ENCODE results near the gene CACNA1S. TPM values are rescaled to one million over a fixed set of nuclear protein-coding genes. Genes with fewer than 3 reads are reported as not detected.
A peak's percentile ranks its signal among the peaks of the same experiment; 100 is the strongest.

The CACNA1S gene
- total RNA-seq, 1 donor from 2014 or later = not detected

DNA sequence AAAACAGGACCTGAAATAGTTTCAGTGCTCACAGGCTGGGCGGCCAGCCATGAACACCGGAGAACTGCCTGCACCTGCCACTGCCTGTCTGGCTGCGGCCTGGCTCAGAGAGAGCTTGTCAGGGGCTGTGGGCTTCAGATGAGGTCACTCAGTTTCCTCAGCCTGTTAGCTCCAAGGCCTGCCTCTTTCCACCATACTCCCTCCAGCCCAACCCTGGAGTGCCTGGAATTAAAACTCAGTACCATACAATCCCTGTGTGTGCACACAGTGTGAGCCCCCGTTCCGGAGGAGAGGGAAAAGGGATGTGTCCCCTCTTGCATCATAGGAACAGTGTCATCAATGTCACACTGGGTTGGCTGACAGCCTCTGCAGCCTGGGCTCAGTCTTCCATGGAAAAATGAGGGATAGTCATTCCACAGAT lies 16.2 kb downstream of the CACNA1S start:
- no peak for DNase-seq (ENCODE audit: low spot score)
- ATAC-seq = no peak

DNA sequence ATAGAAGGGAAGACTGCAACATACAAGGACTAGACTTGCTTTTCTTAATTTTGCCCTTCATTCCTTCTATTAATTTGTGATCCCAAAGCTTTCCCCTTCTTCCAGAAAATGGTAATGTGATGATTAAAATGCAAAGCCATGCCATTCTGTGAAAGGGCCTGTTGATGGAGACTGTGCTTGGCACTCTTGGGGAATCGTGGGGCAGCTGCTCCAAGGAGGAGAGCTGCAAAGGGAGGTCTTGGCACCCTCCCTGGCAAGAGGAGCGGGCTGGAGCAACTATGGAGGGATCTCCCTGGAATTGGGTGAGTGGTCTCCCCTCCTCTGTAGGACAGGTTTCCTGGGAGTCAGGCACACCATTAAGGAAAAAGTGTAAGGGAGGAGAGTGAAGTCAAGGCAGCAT lies 16.6 kb downstream of the CACNA1S start:
- no peak for ATAC-seq
- no peak for DNase-seq (ENCODE audit: low spot score)

DNA sequence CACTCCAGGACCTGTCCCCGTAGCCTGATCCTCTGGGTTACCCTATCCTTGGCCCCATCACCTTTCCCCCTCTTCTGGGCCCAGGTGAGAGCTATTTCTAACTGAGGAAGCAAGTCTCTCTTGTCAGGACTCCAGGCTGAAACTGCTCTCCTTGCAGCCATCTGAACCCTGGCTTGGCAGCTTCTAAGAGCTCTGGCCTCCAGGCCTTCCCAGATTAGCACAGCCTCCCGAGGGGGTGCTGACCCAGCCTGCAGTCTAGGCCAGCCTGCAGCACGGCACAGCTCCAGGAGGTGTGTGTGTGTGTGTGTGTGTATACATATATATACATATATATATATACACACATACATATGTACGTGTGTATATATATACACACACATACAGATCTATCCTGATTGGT lies 17.4 kb downstream of the CACNA1S start:
- no peak for DNase-seq (ENCODE audit: low spot score)
- peak; percentile 26 for ATAC-seq

DNA sequence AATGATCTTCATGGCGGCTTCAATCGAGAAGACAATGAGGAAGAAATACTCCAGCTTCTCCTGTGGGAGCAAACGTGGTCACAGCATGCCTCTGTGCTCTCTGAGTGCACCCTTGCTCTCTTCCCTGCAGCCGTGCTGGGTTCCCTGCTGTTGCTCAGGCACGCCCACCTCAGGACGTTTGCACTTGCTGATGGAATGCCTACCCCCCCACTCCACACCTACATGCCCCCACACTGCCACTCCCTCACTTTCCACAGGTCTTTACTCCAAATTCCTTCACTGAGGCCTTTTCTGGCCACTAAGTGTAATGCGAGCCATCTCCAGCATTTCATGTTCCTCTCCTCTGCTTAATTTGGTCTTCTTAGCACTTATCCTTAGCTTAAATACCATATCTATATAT lies 18.3 kb downstream of the CACNA1S start:
- no peak for ATAC-seq
- DNase-seq (ENCODE audit: low spot score) = no peak

DNA sequence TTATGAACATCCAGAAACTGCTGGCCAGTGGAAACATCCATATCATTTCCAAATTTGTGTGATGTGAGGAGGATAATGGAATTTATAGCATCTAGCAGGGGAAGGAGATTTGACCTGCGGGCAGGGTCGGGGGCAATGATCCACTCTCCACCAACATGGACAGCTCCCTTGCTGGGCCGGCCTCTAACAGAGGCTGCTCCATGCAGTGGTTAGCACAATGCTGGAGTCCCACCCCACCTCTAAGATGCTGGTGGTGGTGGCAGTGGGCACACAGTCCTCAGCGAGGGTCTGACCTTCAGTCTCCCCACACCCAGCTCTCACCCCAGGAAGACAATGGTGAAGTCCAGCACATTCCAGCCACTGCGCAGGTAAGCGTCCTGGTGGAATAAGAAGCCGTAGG lies 18.7 kb downstream of the CACNA1S start:
- ATAC-seq = no peak

DNA sequence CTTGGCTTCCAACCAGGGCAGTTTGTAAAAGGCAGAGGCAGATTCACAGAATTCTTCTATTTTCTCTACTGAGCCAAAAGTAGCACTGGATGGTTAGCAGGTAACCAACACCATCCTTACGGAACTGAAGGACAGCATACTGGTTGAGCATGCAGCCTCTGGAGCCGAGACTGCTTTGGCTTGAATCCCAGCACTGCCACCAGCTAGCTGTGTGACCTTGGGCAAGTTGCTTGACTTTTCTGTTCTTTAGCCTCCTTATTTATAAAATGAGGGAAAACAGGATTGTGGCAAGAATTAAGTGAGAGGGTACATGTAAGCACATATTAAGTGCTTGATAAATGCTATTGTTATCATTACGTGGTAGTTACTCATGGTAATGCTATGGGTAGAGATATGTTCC lies 19.5 kb downstream of the CACNA1S start:
- DNase-seq (ENCODE audit: low spot score) (no peak), ATAC-seq (no peak)

More for the DNA sequence above, 18.7 kb downstream of the CACNA1S start:
- no peak for DNase-seq (ENCODE audit: low spot score)

DNA sequence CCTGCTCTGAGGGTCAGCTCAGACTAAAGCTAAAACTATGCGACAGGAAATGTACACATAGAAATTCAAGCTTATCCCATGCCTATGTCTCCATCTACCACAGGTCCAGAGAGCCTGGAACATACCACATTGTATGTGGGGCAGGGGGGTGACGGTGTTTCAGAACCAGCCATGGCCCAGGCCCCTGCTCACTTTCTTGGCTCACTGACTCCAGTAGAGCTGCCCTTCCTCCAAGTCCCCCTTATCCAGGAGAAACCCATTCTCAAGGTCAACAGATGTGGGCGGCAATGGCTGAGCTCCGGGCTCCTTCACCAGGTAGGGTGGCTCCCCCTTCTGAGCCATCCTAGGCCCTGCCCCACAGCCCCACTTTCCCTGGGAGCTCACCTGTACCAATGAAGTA lies 21.0 kb downstream of the CACNA1S start:
- ATAC-seq (no peak), DNase-seq (ENCODE audit: low spot score) (no peak)

DNA sequence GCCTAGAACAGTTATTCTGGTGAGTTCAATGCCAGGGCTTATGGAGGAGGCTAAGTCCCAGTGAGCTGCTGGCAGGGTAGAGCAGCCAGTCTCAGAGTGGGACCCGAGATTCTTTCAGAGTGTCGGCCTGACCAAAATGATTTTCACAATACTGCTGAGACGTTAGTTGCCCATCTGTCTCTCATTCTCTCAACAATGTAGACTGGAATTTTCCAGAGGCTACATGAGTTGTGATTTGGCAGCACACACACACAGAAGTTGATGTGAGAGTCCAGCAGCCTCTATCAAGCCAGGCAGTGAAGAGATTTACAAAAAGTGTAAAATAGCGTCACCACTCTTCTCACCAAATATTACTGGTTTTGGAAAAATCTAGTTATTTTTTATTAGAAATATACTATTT lies 21.7 kb downstream of the CACNA1S start:
- ATAC-seq (no peak), DNase-seq (ENCODE audit: low spot score) (no peak)

DNA sequence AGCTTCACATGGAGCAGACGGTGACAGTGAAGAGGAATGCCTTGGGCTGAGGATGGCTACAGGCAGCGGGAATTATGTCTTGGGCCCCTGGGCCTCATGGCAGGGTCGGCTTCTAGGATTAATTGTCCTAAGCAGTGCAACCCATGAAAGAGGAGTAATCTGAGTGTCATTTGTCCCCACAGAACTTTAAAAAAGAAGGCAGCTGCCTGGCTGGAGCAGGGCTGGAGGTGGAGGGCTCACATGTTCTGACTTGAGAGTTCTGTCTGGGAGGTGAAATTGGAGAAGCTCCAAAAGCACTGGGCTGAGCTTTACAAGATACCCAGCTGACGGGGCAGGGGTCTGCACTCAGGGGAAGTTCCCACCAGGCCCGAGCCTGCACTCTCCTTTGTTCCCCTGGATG lies 22.6 kb downstream of the CACNA1S start:
- no peak for ATAC-seq
- no peak for DNase-seq (ENCODE audit: low spot score)

DNA sequence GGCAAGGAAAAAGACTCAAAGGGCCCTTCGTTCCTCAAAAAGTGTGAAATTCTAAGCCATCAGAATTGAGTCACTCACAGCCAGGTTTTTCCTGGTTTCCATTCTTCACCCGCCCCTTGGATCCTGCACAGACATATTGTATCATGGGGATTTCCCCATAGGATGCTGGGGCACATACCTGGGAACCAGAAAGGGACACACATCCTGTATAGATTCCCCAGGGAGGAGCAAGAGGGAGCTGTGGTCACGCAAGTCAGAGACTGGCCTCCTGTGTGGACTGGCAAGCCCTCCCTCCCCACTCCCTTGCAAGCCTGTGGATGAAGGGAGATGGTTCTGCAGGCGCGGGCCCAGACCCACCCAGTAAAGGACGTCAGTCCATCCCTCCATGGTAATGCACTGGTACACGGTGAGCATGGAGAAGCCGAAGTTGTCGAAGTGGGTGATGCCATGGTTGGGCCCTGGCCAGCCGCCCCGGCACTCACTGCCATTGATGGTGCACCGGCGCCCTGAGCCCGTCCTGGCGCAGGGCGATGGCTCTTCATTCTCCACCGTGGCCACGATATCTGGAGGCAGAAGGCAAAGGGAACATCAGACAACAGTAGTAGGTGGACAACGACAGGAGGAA lies 23.2 kb downstream of the CACNA1S start:
- no peak for DNase-seq (ENCODE audit: low spot score)
- no peak for ATAC-seq

DNA sequence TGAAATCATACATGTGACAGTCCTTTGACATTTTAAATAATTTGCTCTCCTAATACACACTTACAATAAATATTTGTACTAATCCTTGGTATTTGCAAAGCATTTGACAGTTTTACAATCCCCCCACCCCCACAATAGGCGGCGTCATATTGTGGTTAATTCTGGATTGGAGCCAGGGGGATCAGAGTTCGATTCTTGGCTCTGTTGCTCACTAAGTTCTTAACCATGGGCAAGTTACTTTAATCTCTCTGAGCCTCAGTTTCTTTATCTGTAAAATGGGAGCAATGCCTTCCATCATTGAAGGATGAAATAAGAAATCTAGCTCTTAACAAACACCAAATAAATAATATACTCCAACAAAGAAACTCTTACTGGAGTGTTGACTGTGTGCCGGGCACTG lies 23.8 kb downstream of the CACNA1S start:
- DNase-seq (ENCODE audit: low spot score) (no peak), ATAC-seq (no peak)

DNA sequence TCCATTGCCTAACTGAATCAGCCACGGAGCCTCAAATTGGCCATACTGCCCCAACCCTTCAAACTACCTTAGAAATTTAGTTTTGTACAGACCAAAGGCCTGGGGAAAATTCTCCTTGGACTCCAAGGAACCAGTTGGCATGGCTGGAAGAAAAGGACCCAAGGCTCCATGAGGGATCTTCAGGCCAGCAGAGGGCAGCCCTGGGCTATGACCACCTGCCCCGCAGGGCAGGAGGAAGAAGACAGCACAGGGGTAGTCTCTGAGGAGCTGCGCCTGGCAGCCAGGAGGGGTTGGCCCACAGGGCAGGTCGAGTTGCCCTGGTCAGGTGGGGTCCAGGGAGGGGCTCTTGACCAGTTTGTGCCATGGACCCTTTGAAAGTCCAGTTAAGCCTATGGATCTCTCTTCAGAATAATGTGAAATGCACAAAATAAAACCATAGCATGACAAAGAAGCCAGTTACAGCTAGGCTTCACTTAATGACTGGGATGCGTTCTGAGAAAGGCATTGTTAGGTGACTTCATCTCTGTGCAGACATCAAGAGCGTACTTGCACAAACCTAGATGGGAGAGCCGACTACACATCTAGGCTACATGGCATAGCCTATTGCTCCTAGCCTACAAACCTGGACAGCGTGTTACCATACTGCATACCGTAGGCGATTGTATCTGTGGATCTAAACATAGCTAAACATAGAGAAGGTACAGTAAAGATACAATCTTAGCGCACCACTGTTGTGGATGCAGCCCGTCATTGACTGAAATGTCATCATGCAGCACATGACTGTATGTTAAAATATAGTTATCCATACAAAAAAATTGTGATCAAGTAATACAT lies 26.1 kb downstream of the CACNA1S start:
- DNase-seq (ENCODE audit: low spot score) = peak; percentile 61
- peak; percentile 95 for ATAC-seq

DNA sequence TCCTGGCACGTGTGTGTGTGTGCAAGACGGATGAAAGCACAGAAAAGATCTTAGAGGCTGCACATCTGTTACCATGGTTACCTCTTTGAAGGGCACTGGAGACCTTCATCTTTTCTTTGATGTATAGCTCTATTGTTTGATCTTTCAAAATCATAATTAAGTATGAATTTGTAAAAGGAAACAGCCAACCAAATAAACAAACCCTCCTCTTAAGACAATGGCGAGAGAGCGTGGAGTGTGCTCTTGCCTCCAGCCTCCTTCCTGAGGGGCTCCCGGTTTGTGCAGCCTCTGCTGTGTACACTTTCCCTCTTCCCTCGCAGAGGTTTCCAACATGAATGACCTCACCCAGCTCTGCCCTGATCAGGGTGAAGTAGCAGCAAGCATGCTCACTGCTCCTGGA lies 27.9 kb downstream of the CACNA1S start:
- ATAC-seq = no peak
- DNase-seq (ENCODE audit: low spot score) = no peak

DNA sequence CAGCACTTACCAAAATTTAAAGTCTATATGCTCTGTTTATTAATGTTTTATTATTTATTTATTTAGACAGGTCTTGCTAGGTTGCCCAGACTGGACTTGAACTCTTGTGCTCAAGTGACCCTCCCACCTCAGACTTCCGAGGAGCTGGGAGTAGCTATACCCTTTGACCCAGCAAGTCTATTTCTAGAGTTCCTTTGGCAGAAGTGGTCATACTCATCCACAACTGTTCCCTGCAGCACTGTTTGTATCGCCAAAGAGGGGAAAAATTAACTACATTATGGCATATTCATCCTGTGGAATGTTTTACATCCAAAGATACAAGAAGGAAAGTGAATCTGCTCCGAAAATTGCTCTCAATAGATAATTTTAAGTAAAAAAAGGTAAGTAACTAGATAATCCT lies 28.5 kb downstream of the CACNA1S start:
- no peak for ATAC-seq
- no peak for DNase-seq (ENCODE audit: low spot score)

DNA sequence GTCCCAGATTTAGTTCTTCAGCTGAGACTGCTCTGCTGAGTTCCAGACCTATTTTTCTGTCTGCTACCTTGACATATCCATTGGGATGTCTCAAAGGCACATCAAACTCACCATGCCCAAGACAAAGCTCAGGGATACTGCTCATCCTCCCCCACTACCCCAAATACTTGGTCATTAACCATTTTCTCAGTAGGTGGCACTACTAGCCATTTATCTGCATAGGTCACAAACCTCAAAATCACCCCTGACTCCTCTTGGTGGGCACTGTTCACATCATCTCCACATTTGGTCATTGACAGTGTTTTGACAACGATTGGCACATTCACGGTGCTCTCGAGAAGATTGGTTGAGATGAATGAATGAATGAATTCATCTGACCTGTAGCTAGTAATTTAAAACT lies 32.1 kb downstream of the CACNA1S start:
- DNase-seq (ENCODE audit: low spot score) (no peak), ATAC-seq (no peak)

DNA sequence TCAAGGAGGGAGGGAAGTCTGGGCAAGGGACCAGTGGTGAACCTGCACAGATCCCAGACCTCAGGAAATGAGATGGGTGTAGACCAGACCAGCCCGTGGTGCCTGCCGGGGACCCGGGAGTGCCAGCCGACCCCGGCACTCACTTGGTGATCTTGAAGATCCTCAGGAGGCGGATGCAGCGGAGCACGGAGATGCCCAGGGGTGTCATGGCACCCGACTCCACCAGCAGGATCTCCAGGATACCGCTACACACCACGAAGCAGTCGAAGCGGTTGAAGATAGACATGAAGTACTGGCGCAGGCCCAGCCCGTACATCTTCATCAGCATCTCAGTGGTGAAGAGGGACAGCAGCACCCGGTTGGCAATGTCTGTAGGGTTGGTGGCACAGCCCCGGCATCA lies 34.5 kb downstream of the CACNA1S start:
- no peak for DNase-seq (ENCODE audit: low spot score)
- ATAC-seq = no peak

DNA sequence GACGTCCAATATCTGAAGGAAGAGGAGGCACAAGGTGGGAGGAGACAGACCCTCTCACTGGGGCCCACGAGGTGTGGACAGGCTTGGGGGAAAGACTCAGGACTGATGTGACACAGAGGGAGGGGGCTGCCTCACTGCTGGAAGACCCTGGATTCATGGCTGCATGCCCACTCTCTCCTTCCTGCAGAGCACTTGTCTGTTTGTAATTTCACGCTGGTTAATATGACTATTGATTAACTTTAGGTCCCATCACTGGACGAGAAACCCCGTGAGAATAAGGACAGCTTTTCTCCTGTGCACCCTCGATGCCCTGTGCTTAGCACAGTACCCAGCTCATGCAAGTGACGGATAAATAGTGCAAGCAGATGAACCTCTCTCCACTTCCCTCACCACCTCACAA lies 35.1 kb downstream of the CACNA1S start:
- DNase-seq (ENCODE audit: low spot score) = no peak
- ATAC-seq = no peak

DNA sequence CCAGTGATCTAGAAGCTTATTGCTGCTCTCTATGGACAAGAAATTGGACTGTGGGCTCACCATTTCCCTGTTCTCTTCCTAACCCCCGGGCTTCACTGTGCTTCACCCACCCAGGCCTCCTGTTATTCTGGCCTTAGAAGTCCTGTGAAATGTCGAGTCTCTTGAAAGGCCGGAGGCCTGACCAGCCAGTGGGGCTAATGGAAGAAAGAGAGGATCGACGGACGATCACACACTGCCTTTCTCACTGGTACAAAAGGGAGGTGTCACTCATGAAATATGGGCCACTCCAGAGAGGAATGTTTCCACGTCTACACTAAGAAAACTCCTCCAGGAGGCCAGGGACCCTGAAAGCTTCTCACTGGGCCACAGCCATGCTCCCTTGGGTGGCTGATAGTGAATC lies 36.1 kb downstream of the CACNA1S start:
- ATAC-seq (no peak), DNase-seq (ENCODE audit: low spot score) (no peak)

DNA sequence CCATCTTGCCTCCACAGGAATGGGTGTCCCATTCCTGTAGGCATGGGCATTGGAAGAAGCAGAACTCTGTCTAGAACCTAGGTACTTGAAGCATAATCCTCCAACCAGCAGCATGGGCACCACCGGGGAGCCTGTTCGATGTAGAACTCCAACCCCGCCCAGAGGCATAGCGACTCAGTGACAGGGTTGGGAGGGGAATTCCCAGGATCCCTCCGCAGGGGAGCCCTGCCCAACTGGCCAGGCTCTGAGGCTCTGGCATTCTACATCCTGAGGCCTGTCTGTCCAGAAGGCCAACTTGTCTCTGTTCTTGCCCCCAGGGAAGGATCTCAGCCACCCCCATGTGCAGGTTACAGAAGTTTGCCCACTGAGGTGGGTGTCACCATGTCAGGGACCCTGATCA lies 38.2 kb downstream of the CACNA1S start:
- ATAC-seq (no peak), DNase-seq (ENCODE audit: low spot score) (no peak)

DNA sequence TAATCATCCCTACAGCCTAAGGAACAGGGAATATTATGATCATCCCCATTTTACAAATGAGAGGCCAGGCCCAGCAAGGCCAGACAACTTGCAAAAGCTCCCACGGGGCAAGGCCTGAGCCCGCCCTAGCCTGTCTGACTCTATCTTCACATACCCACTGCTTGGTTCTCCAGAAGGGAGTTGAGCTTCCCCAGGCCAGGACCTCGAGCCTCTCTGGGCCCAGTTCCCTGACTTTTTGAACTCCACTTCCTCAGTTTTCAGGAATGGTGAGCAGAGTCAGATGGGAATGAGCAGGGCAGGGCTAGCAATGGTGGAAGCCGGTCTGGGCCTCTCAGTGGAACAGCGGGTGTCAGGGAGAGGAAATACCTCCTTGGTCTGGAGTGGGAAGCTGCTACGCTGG lies 39.3 kb downstream of the CACNA1S start:
- ATAC-seq (peak; percentile 54), DNase-seq (ENCODE audit: low spot score) (no peak)

DNA sequence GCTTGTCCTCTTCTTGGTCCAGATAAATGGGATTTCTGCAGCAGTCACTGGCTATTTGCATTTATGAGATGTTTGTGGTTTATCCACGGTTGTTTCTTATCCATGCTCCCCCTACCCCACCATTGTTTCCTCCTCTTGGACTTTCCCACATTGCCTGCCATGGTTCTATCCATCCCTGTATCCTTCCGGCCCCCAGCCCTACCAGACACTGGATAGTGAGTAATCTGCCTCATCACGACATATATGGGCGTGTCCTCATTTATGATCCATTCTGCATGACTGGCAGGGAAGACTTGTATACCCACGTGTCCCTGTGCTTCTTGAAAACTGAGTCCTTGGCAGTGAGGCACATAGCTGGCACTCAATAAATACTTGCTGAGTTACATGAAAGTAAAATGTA lies 40.1 kb downstream of the CACNA1S start:
- DNase-seq (ENCODE audit: low spot score) (no peak), ATAC-seq (no peak)

DNA sequence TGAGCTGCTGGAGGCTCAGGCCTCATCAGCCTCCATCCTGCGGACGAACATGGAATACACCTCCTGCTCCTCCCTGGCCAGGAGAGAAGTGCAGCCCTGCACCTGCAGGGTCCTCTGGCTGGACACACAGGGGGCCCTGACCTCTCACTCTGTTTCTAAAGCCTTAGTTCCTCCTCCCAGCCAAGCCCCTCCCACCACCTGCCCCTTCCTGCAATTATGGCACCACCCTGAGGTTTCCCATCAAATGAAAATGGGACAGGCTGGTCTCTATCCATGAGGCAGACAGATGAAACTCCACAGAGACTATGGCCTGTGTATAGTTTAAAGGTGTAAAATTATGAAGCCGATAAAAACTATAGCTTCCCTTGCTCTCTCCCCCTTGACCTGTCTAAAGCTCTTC lies 42.6 kb downstream of the CACNA1S start:
- no peak for ATAC-seq
- no peak for DNase-seq (ENCODE audit: low spot score)

DNA sequence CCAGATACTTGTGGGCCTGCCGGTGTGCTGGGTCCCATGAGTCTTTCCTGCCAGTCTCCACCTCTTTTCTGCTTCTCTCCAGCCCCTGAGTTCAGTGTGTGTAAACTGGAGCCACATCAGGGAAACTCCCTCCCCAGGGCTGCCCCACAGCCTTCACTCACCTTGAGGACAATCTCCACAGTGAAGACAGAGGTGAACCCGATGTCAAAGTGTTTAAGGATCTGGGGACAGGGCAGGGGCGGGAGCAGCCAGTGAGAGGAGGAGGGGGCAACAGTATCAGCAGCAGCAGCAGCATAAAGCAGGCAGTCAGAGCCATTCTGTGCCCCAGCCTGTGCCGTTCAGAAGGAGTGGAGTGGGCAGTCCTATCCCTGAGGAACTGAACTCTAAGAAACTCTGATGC lies 43.2 kb downstream of the CACNA1S start:
- ATAC-seq (no peak), DNase-seq (ENCODE audit: low spot score) (no peak)

Data from left lobe of liver (tissue), 2 donors.